SU-DHL-6 (cell line): Measurements from ENCODE around the gene CPA5.

ENCODE experiments used
- H2AFZ ChIP-seq: fragments of 200-600 bp; sonication (generic); 2 replicates; pipeline ENCODE4 v1.6.1; 2014; ENCODE audit warnings: low read depth, mild to moderate bottlenecking, moderate library complexity, mixed read lengths, antibody characterized with exemption, low read length; ENCODE audit not compliant: severe bottlenecking
- H3F3A ChIP-seq: fragments of 200-600 bp; shearing (Covaris generic); 2 replicates; pipeline ENCODE4 v1.6.0; 2016; ENCODE audit warnings: antibody characterized with exemption, mild to moderate bottlenecking; ENCODE audit not compliant: insufficient read depth
- H3K27ac ChIP-seq: fragments of 200-600 bp; sonication (generic); 2 replicates; pipeline ENCODE4 v1.5.1; 2016; ENCODE audit warnings: low read depth, mild to moderate bottlenecking, low read length, moderate library complexity, mixed read lengths
- H3K27me3 ChIP-seq: fragments of 200-600 bp; sonication (generic), shearing (Covaris generic); 2 replicates; pipeline ENCODE4 v1.6.0; 2014; ENCODE audit warnings: mild to moderate bottlenecking, low read length
- H3K36me3 ChIP-seq: fragments of 200-600 bp; sonication (generic); 2 replicates; pipeline ENCODE4 v1.6.1; 2014; ENCODE audit warnings: mild to moderate bottlenecking, low read length, mixed read lengths
- H3K4me2 ChIP-seq: fragments of 300-600, 200-600 bp; shearing (Covaris generic), sonication (generic); 2 replicates; pipeline ENCODE4 v1.6.0; 2014; ENCODE audit warnings: low read length, low read depth, mild to moderate bottlenecking; ENCODE audit not compliant: poor library complexity, severe bottlenecking
- H3K4me3 ChIP-seq: fragments of 200-600 bp; sonication (generic); 2 replicates; pipeline ENCODE4 v1.5.1; 2014; ENCODE audit warnings: antibody characterized with exemption, low read length, mild to moderate bottlenecking, mixed read lengths; ENCODE audit not compliant: insufficient read depth, poor library complexity, severe bottlenecking
- H3K79me2 ChIP-seq: fragments of 200-600 bp; sonication (generic); 2 replicates; pipeline ENCODE4 v1.6.1; 2014; ENCODE audit warnings: mild to moderate bottlenecking, low read length, moderate library complexity; ENCODE audit not compliant: insufficient read depth
- H3K9ac ChIP-seq: fragments of 200-600 bp; sonication (generic); 2 replicates; pipeline ENCODE4 v1.7.0; 2014; ENCODE audit warnings: mild to moderate bottlenecking, low read length
- H3K9me2 ChIP-seq: fragments of 200-600 bp; sonication (generic); replicated peaks from 2 replicates; pipeline ENCODE4 v1.6.1; 2014; ENCODE audit warnings: low read length; ENCODE audit not compliant: insufficient read depth
- H3K9me3 ChIP-seq: fragments of 200-600 bp; sonication (generic); 2 replicates; pipeline ENCODE4 v1.6.1; 2014; ENCODE audit warnings: low read length, mixed read lengths; ENCODE audit not compliant: insufficient read depth
- H4K20me1 ChIP-seq: fragments of 200-600 bp; sonication (generic); 2 replicates; pipeline ENCODE4 v1.6.1; 2014; ENCODE audit warnings: low read depth, mild to moderate bottlenecking, antibody characterized with exemption, low read length, moderate library complexity, mixed read lengths
- CTCF ChIP-seq: fragments of 200-600 bp; sonication (generic); IDR thresholded peaks from one replicate; pipeline ENCODE4 v1.5.1; 2017; ENCODE audit warnings: antibody characterized with exemption, mild to moderate bottlenecking, low read length, moderate library complexity; ENCODE audit not compliant: insufficient read depth, poor library complexity, severe bottlenecking
- EZH2phosphoT487 ChIP-seq: fragments of 200-600 bp; sonication (generic), shearing (Covaris generic); conservative IDR thresholded peaks from 2 replicates; pipeline ENCODE4 v1.6.1; 2018; ENCODE audit warnings: mild to moderate bottlenecking, antibody characterized with exemption, low read length, moderate library complexity, mixed read lengths

The CPA5 gene

GRCh38 chr7:130352194-130353074 is 7.8 kb downstream of the CPA5 start:
- Histone ChIP-seq H3K9me3 (no peaks in the 10 kb centered on the region), H3K79me2 (no peaks in the 10 kb centered on the region), H4K20me1 (no peaks in the 10 kb centered on the region), H3K27ac (no peak overlapping the region), H3K27me3 (no peaks in the 10 kb centered on the region), H2AFZ (no peak overlapping the region), H3K4me2 (no peak overlapping the region), H3F3A (no peaks in the 10 kb centered on the region), H3K9ac (no peak overlapping the region), H3K36me3 (no peaks in the 10 kb centered on the region), H3K4me3 (no peak overlapping the region), H3K9me2 (no peaks in the 10 kb centered on the region)
- TF ChIP-seq CTCF (no peak), EZH2phosphoT487 (no peak)

GRCh38 chr7:130353196-130353595 is 8.6 kb downstream of the CPA5 start:
- Histone ChIP-seq H3K9ac (no peak overlapping the region), H2AFZ (no peak overlapping the region), H3K36me3 (no peaks in the 10 kb centered on the region), H3K27ac (no peak overlapping the region), H3K27me3 (no peaks in the 10 kb centered on the region), H3K4me3 (no peak overlapping the region), H4K20me1 (no peaks in the 10 kb centered on the region), H3F3A (no peaks in the 10 kb centered on the region), H3K4me2 (no peak overlapping the region), H3K9me3 (no peaks in the 10 kb centered on the region), H3K9me2 (no peaks in the 10 kb centered on the region), H3K79me2 (no peaks in the 10 kb centered on the region)
- no peak for TF ChIP-seq CTCF
- TF ChIP-seq EZH2phosphoT487, result no peak

- H3K4me3 ChIP-seq, result no peak overlapping the region
These were observed 11.7 kb downstream of the CPA5 start for GRCh38 chr7:130356121-130356875.

More at GRCh38 chr7:130356121-130356875, 11.7 kb downstream of the CPA5 start:
- H3K79me2 ChIP-seq, result no peaks in the 10 kb centered on the region
- H2AFZ ChIP-seq, result no peak overlapping the region
- no peaks in the 10 kb centered on the region for H3K36me3 ChIP-seq
- no peaks in the 10 kb centered on the region for H4K20me1 ChIP-seq
- H3K27ac ChIP-seq, result no peak overlapping the region
- no peaks in the 10 kb centered on the region for H3F3A ChIP-seq
- H3K9me2 ChIP-seq, result no peaks in the 10 kb centered on the region; the same call in 1 of the 2 replicates
- no peaks in the 10 kb centered on the region for H3K9me3 ChIP-seq
- H3K4me2 ChIP-seq, result no peak overlapping the region
- H3K9ac ChIP-seq, result no peak overlapping the region
- TF ChIP-seq CTCF, result no peak
- no peak for TF ChIP-seq EZH2phosphoT487
- H3K27me3 ChIP-seq, result no peaks in the 10 kb centered on the region
